ENCODE results near the gene TRAM2. TPM values are rescaled to one million over a fixed set of nuclear protein-coding genes. Genes with fewer than 3 reads are reported as not detected.

TRAM2 gene
- total RNA-seq (2014; rRNA removed; shearing (Covaris generic)): 31.3 and 39.1 TPM in 2 replicates

DNA sequence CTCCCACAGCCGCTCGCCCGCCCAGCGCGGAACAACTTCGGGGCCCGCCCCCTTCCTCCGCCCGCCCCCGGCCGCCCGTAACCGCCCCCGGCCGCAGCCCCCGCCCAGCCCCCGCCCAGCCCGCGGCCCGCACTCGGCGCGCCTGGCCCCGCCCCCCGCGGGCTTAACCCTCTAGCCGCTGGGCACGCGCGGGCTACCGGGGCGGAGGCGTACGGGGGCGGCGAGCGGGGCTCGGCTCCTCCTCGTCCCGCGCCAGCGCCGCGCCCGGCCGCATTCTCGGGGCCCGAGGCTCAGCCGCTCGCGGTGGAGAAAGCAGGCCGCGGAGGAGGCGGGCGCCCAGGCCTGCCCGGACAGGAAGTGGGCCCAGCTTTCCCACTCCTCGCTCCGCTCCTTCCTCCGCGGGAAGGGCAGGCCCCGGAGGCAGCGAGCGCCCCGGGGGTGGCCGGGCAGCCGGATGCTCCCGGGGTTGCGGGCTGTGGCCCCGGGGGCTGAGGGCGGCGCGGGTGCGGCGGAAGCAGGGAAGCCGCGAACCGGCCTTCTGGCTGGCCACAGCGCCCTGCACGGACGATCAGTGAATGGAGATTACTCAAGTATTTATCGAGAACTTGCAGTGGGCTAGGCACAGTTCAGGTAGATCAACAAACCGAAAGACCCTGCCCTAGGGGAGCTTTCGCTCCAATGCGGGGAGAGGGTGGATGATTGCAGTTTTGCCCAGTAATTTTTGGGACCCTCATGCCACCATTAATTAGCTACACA is at the start of gene TRAM2:
TSS of gene TRAM2 (minus strand) at position 39 of the 756 bp plus-strand sequence. CDS start 145 bp downstream, outside the sequence.
- peak; percentile 92 for DNase-seq (ENCODE audit: low read depth)

DNA sequence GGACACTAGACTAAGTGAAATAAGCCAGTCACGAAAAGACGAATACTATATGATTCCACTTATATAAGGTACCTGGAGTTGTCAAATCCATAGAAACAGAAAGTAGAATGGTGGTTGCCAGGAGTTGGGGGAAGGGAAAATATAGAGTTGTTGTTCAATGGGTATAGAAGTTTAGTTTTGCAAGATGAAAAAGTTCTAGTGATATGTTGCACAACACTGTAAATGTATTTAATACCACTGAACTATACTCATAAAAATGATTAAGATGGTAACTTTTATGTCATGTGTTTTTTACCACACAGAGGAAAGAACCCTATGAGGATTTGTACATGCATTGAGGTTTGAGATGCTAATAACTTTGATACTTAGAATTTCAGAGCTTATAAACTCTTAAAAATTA is 46.0 kb upstream of the TRAM2 start:
- DNase-seq (ENCODE audit: low read depth): no peak

DNA sequence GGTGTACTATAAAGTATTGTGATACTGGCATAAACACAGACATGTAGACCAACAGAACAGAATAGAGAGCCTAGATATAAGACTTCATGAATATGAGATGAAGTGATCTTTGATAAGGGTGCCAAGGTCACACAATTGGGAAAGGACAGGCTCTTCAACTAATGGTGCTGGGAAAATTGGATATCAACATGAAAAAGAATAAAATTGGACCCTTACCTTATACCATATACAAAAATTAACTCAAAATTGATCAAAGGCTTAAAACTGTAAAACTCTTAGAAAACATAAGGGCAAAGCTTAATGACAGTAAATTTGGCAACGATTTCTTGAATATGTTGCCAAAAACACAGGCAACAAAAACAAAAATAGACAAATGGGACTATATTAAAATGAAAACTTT is 44.8 kb upstream of the TRAM2 start:
- no peak for DNase-seq (ENCODE audit: low read depth)

DNA sequence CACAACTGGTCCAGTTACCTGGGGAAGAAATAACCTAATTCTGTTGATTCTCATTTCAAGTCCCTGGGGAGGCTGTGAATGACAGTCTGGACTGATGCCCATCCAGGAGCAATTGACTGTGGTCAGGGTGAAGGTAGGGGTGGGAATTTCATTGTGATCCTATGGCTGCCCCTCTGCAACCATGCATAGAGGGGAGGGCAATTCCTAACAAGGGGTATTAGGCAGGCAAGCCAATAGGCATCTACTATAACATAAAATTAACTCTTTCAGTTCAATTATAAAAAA is 44.0 kb upstream of the TRAM2 start:
- DNase-seq (ENCODE audit: low read depth): peak; percentile 44

DNA sequence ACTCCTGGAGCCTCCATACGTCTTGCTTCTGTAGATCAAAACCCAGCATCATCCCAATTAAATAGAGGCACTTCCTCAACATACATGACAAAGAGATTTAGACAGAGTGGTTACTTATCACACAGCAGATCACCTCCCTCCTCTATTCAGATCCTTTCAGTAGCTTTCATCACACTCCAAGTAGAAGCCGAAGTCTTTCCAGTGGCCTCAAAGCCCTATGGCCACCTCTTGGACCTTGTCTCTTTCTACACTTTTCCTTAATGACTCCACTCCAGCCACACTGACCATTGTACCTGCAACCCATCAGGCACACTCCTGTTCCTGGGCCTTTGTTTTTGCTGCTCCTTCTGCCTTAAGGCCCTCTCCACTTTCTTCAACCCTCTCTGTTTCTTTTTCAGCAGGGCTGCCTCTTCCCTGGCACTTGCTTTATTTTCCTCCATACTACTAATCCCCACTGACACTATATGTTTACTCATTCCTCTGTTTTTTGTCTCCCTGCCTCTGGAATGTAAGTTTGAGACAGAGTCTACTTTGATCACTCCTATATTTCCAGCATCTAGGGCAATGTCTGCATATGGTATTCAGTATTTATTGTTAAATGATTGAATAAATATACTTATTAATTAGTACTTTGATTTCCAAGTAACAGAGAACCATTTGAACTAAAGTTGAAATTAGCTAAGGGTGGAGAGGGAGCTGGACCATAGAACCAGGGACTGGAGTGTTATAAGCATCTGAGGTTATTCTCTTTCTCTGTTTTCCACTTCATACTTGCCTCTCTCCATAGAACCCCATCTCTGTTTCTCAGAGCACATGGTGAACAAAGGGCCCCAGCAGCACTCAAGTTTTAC is 43.4 kb upstream of the TRAM2 start:
- DNase-seq (ENCODE audit: low read depth): no peak

DNA sequence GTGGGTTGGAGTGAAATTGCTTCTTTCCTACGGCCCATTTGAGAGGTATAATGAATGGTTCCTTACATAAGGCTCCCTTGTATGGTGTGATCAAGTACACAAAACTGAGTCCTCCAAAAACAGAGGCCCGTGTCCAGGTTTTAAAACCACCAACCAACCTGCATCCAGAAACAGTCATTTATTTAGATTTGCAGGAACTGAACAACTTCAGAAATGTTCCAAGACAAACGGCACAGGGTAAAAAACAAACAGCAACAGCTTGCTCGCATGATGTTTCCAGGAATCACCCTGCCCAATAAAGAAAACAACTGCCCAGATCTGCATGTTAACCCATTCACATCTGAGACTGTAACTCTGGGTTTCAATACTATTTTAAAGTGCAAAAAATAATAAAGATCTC is 40.2 kb upstream of the TRAM2 start:
- DNase-seq (ENCODE audit: low read depth): no peak

DNA sequence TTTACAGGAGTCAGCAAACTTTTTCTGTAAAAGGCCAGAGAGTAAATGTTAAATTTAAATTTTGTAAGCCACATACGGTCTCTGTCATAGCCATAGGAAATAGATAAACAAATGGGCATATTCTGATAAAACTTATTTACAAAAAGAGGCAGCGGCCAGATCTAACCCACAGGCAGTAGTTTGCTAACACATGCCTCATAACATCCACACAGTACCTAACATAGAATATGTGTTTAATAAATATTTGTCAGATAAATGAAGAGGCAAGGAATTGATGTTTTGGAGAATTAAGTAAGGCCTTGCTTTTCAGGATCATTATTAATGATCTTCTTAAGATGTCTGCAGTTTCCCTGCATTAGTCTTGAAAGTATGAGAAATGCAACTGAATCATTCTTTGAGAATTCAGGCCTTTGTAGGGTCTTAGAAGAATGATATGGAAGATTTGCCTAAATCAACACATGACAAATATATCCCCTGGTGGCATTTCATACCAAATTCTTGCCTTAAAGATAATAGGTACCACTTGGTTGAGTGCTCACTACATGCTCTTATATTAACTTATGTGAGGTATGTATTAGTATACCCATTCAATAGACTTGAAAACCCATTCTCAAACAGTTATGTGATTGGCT is 39.3 kb upstream of the TRAM2 start:
- DNase-seq (ENCODE audit: low read depth): no peak

GRCh38 chr6:52612336-52613054 is 35.6 kb upstream of the TRAM2 start:
- DNase-seq (ENCODE audit: low read depth): peak; percentile 25

- no peak for DNase-seq (ENCODE audit: low read depth)
These were observed 35.0 kb upstream of the TRAM2 start for GRCh38 chr6:52611833-52612232.

DNA sequence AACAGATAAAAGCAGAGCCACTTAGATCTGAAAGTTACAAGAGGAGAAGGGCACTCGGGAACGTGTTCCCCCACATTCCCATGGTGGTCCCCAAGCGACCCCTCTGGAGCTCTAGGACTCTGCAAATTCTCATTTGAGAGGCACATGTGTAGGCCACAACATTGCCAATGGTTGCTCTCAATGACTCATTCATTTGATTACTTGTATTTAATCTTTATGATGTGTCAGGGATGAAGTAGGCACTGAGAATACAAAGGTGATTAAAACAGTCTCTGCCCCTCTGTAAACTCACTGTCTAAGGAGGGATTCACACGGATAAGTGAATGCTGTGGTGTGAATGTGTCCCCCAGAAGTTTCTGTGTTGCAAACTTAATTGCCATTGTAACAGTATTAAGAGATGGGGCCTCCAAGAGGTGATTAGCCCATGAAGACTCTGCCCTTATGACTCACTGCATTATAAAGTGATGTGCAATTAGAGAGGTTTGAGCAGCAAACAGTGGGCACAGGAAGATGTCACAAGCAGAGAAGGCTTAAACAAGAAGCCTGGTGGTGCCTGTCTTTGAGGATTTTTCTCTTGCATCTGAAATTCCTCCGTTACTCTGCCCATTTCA is 34.0 kb upstream of the TRAM2 start:
- DNase-seq (ENCODE audit: low read depth): peak; percentile 46

GRCh38 chr6:52610011-52610410 is 33.2 kb upstream of the TRAM2 start:
- DNase-seq (ENCODE audit: low read depth): no peak

GRCh38 chr6:52605610-52606185 is 28.8 kb upstream of the TRAM2 start:
- DNase-seq (ENCODE audit: low read depth): no peak

DNA sequence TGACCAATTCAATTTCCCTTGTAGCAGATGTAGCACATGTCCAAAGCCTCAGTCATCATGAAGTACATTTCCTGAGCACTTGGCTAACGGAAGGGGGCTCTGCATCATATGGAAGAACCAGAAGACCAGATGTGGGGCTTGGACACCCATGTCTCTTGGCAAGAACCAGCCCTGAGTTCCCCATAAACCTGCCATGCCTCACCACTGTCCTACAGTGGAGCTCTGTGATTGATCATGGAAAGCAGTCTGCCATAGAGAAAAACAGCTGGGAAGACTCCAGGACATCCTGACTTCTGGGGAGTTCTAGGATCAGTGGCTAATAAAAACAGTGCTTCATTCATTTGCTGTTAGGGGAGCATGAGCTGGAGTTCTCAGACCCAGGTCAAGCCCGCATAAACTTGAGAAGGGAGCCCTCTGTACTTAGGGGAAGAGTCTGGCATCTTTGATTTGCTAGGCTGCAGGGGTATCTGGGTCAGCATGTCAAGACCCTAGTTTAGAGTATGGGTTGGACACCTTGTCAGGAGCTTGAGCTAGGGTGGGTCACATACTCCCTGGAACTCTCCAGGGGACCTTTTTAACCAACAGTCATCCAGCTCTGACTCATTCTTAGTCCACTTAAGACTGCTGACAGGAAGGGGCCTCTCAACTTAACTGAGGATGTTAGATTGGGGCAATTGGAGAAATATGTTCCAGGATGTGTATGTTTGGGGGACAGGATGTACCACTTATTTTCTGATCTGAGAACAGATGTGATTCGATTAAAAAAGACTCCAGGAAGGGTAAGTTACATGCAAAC is 26.3 kb upstream of the TRAM2 start:
- peak; percentile 84 for DNase-seq (ENCODE audit: low read depth)

GRCh38 chr6:52598824-52599190 is 21.9 kb upstream of the TRAM2 start:
- DNase-seq (ENCODE audit: low read depth): no peak

- peak; percentile 85 for DNase-seq (ENCODE audit: low read depth)
These were observed 21.4 kb upstream of the TRAM2 start for GRCh38 chr6:52598123-52598823.

- no peak for DNase-seq (ENCODE audit: low read depth)
These were observed 20.9 kb upstream of the TRAM2 start for GRCh38 chr6:52597738-52598122.

DNA sequence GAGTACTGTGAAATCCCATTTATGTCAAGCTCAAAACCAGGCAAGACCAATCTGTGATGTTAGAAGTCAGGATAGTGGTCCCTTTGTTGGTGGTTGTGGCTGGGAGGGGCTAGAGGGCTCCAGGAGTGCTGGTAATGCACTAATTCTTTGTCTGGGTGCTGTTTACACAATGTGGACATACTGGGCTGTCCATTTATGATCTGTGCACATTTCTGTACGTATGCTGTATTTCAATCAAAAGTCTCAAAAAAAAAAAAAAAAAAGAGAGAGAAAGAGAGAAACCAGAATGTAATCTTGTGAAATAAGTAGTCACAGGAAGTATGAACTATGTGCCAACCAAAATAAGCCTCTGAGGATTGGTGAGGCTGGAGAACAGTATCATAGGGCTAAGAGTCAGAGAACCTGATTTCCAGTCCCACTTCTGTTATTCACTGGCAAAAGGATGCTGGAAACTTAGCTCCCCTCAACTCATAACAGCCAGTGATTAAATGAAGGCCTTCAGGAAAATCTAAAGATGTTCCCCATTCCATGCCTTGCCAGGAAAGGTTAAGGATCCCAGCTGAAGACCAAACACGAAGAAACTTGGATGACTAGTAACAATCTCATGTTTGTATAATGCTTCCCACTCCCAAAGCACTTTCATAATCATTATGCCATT is 19.6 kb upstream of the TRAM2 start:
- peak; percentile 48 for DNase-seq (ENCODE audit: low read depth)

- DNase-seq (ENCODE audit: low read depth): no peak
These were observed 18.9 kb upstream of the TRAM2 start for GRCh38 chr6:52595796-52596130.

- peak; percentile 79 for DNase-seq (ENCODE audit: low read depth)
These were observed 18.3 kb upstream of the TRAM2 start for GRCh38 chr6:52595000-52595795.
